ENCODE data around the gene NUP188. TPM values are rescaled to one million over a fixed set of nuclear protein-coding genes. Genes with fewer than 3 reads are reported as not detected.

Gene NUP188
- total and polyA plus RNA-seq, 2 experiments from 2014 or later: 25.5 to 117 TPM

DNA sequence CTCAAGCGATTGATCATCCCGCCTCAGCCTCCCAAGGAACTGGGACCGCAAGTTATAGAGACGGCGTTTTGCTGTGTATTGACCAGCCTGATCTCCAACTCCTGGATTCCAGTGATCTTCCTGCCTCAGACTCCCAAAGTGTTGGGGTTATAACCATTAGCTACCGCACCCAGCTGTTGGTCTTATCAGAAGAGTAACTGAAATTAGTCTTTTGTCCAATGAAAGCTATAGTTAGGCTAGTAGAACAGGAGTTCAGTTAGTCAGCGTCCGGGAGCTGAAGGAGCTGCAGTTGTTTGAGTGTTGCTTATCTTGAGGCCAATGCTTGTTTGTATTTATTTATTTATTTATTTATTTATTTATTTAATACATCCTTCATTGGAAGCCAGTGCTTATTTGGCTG lies 85.7 kb downstream of the NUP188 start:
- Mint-ChIP-seq H3K4me1 (peaks cover 12% of the 10 kb centered on the region), H3K36me3 (ENCODE audit: low read depth) (no peaks in the 10 kb centered on the region; the same call in 2 of the 3 replicates), H3K4me3 (no peak overlapping the region), H3K27ac (no peak overlapping the region), H3K9me3 (no peaks in the 10 kb centered on the region), H3K27me3 (ENCODE audit: insufficient read depth, low read depth, poor library complexity) (peaks cover 10% of the 10 kb centered on the region)
- H3K9me2 ChIP-seq (ENCODE audit: insufficient read depth): no peaks in the 10 kb centered on the region
- H3F3A ChIP-seq (replicated peaks; ENCODE audit: low read depth): 0 out of 2 replicates have a peak, but pooled peaks cover 2% of the 10 kb centered on the region
- H2AFZ ChIP-seq: no peak overlapping the region
- no peaks in the 10 kb centered on the region for H3K27me3 ChIP-seq (ENCODE audit: insufficient read depth)
- no peak overlapping the region for H3K4me3 ChIP-seq
- TF ChIP-seq NANOG (IDR thresholded peaks at IDR 0.05; ENCODE audit: borderline replicate concordance) (no peak), ZNF114 (CRISPR knock-in tag; IDR thresholded peaks at IDR 0.05) (no peak), ZNF331 (CRISPR knock-in tag; IDR thresholded peaks at IDR 0.05; ENCODE audit: low read depth) (no peak), EZH2 (IDR thresholded peaks at IDR 0.05; ENCODE audit: low read depth, unreplicated experiment) (no peak), EZH2phosphoT487 (IDR thresholded peaks at IDR 0.05; ENCODE audit: unreplicated experiment) (no peak), STAT1 (IDR thresholded peaks at IDR 0.05; ENCODE audit: unreplicated experiment) (no peak), CREB1 (CRISPR knock-in tag; IDR thresholded peaks at IDR 0.05; ENCODE audit: low read depth) (no peak), JUNB (IDR thresholded peaks at IDR 0.05; ENCODE audit: unreplicated experiment) (no peak), POLR2AphosphoS5 (IDR thresholded peaks at IDR 0.05; ENCODE audit: low read depth) (no peak)
- TF ChIP-seq, protein P1, sequence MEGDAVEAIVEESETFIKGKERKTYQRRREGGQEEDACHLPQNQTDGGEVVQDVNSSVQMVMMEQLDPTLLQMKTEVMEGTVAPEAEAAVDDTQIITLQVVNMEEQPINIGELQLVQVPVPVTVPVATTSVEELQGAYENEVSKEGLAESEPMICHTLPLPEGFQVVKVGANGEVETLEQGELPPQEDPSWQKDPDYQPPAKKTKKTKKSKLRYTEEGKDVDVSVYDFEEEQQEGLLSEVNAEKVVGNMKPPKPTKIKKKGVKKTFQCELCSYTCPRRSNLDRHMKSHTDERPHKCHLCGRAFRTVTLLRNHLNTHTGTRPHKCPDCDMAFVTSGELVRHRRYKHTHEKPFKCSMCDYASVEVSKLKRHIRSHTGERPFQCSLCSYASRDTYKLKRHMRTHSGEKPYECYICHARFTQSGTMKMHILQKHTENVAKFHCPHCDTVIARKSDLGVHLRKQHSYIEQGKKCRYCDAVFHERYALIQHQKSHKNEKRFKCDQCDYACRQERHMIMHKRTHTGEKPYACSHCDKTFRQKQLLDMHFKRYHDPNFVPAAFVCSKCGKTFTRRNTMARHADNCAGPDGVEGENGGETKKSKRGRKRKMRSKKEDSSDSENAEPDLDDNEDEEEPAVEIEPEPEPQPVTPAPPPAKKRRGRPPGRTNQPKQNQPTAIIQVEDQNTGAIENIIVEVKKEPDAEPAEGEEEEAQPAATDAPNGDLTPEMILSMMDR (conservative IDR thresholded peaks at IDR 0.05; ENCODE audit: low read depth in 2 of 2): no peak
- TF ChIP-seq, protein P2, sequence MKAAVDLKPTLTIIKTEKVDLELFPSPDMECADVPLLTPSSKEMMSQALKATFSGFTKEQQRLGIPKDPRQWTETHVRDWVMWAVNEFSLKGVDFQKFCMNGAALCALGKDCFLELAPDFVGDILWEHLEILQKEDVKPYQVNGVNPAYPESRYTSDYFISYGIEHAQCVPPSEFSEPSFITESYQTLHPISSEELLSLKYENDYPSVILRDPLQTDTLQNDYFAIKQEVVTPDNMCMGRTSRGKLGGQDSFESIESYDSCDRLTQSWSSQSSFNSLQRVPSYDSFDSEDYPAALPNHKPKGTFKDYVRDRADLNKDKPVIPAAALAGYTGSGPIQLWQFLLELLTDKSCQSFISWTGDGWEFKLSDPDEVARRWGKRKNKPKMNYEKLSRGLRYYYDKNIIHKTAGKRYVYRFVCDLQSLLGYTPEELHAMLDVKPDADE (IDR thresholded peaks at IDR 0.05): no peak
- TF ChIP-seq, protein P3, sequence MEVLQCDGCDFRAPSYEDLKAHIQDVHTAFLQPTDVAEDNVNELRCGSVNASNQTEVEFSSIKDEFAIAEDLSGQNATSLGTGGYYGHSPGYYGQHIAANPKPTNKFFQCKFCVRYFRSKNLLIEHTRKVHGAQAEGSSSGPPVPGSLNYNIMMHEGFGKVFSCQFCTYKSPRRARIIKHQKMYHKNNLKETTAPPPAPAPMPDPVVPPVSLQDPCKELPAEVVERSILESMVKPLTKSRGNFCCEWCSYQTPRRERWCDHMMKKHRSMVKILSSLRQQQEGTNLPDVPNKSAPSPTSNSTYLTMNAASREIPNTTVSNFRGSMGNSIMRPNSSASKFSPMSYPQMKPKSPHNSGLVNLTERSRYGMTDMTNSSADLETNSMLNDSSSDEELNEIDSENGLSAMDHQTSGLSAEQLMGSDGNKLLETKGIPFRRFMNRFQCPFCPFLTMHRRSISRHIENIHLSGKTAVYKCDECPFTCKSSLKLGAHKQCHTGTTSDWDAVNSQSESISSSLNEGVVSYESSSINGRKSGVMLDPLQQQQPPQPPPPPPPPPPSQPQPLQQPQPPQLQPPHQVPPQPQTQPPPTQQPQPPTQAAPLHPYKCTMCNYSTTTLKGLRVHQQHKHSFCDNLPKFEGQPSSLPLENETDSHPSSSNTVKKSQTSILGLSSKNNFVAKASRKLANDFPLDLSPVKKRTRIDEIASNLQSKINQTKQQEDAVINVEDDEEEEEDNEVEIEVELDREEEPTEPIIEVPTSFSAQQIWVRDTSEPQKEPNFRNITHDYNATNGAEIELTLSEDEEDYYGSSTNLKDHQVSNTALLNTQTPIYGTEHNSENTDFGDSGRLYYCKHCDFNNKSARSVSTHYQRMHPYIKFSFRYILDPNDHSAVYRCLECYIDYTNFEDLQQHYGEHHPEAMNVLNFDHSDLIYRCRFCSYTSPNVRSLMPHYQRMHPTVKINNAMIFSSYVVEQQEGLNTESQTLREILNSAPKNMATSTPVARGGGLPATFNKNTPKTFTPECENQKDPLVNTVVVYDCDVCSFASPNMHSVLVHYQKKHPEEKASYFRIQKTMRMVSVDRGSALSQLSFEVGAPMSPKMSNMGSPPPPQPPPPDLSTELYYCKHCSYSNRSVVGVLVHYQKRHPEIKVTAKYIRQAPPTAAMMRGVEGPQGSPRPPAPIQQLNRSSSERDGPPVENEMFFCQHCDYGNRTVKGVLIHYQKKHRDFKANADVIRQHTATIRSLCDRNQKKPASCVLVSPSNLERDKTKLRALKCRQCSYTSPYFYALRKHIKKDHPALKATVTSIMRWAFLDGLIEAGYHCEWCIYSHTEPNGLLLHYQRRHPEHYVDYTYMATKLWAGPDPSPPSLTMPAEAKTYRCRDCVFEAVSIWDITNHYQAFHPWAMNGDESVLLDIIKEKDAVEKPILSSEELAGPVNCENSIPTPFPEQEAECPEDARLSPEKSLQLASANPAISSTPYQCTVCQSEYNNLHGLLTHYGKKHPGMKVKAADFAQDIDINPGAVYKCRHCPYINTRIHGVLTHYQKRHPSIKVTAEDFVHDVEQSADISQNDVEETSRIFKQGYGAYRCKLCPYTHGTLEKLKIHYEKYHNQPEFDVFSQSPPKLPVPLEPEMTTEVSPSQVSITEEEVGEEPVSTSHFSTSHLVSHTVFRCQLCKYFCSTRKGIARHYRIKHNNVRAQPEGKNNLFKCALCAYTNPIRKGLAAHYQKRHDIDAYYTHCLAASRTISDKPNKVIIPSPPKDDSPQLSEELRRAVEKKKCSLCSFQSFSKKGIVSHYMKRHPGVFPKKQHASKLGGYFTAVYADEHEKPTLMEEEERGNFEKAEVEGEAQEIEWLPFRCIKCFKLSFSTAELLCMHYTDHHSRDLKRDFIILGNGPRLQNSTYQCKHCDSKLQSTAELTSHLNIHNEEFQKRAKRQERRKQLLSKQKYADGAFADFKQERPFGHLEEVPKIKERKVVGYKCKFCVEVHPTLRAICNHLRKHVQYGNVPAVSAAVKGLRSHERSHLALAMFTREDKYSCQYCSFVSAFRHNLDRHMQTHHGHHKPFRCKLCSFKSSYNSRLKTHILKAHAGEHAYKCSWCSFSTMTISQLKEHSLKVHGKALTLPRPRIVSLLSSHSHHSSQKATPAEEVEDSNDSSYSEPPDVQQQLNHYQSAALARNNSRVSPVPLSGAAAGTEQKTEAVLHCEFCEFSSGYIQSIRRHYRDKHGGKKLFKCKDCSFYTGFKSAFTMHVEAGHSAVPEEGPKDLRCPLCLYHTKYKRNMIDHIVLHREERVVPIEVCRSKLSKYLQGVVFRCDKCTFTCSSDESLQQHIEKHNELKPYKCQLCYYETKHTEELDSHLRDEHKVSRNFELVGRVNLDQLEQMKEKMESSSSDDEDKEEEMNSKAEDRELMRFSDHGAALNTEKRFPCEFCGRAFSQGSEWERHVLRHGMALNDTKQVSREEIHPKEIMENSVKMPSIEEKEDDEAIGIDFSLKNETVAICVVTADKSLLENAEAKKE (CRISPR knock-in tag; IDR thresholded peaks at IDR 0.05): no peak
- TF ChIP-seq, protein P4, sequence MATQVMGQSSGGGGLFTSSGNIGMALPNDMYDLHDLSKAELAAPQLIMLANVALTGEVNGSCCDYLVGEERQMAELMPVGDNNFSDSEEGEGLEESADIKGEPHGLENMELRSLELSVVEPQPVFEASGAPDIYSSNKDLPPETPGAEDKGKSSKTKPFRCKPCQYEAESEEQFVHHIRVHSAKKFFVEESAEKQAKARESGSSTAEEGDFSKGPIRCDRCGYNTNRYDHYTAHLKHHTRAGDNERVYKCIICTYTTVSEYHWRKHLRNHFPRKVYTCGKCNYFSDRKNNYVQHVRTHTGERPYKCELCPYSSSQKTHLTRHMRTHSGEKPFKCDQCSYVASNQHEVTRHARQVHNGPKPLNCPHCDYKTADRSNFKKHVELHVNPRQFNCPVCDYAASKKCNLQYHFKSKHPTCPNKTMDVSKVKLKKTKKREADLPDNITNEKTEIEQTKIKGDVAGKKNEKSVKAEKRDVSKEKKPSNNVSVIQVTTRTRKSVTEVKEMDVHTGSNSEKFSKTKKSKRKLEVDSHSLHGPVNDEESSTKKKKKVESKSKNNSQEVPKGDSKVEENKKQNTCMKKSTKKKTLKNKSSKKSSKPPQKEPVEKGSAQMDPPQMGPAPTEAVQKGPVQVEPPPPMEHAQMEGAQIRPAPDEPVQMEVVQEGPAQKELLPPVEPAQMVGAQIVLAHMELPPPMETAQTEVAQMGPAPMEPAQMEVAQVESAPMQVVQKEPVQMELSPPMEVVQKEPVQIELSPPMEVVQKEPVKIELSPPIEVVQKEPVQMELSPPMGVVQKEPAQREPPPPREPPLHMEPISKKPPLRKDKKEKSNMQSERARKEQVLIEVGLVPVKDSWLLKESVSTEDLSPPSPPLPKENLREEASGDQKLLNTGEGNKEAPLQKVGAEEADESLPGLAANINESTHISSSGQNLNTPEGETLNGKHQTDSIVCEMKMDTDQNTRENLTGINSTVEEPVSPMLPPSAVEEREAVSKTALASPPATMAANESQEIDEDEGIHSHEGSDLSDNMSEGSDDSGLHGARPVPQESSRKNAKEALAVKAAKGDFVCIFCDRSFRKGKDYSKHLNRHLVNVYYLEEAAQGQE (IDR thresholded peaks at IDR 0.05; ENCODE audit: unreplicated experiment): no peak
- H3K4me2 ChIP-seq: no peak overlapping the region
- no peaks in the 10 kb centered on the region for H3K36me3 ChIP-seq (ENCODE audit: insufficient read depth)
- no peak overlapping the region for H3K27ac ChIP-seq (ENCODE audit: low read depth)
- no peak for DNase-seq (ENCODE audit: low spot score)
- H3K79me2 ChIP-seq (replicated peaks; ENCODE audit: insufficient read depth): peaks cover 13% of the 10 kb centered on the region
- H3K4me1 ChIP-seq (ENCODE audit: insufficient read depth): no peaks in the 10 kb centered on the region
- ATAC-seq: no peak
- peaks cover under 1% of the 10 kb centered on the region; the same call in 1 of the 2 replicates for H4K20me1 ChIP-seq (replicated peaks; ENCODE audit: insufficient read depth)

Measured in GM23338 (cell line).